Ovary (tissue), 3 donors: ENCODE measurements around the gene HNRNPLL.

Experiments used
- CTCF ChIP-seq, 3 donors: fragments of 450-650 bp in 2 of 3; fragments of 200-600 bp in 1 of 3; IDR thresholded peaks; one replicate each; pipeline versions ENCODE4 v1.5.1 to v1.8.0; 2016 to 2022; ENCODE audit warnings: antibody characterized with exemption in 3 of 3, mild to moderate bottlenecking in 1 of 3
- POLR2A ChIP-seq: fragments of 450-650 bp; IDR thresholded peaks from one replicate; pipeline ENCODE4 v1.6.1; 2017; ENCODE audit warnings: antibody characterized with exemption, mild to moderate bottlenecking, moderate library complexity
- donor health status: DM: no; HTN: no; CAD: no.

- no peak for TF ChIP-seq CTCF (IDR thresholded peaks at IDR 0.05)
- TF ChIP-seq POLR2A = no peak
These were observed 53.5 kb downstream of the HNRNPLL start for GRCh38 chr2:38549071-38549704.
